Measurements from ENCODE around the gene HNRNPA1L2.
"Not testable (repeated sequence)": the region's sequence is repeated elsewhere in the genome, so short reads cannot be mapped to it uniquely, and the experiment has no call there.

HNRNPA1L2 gene

DNA sequence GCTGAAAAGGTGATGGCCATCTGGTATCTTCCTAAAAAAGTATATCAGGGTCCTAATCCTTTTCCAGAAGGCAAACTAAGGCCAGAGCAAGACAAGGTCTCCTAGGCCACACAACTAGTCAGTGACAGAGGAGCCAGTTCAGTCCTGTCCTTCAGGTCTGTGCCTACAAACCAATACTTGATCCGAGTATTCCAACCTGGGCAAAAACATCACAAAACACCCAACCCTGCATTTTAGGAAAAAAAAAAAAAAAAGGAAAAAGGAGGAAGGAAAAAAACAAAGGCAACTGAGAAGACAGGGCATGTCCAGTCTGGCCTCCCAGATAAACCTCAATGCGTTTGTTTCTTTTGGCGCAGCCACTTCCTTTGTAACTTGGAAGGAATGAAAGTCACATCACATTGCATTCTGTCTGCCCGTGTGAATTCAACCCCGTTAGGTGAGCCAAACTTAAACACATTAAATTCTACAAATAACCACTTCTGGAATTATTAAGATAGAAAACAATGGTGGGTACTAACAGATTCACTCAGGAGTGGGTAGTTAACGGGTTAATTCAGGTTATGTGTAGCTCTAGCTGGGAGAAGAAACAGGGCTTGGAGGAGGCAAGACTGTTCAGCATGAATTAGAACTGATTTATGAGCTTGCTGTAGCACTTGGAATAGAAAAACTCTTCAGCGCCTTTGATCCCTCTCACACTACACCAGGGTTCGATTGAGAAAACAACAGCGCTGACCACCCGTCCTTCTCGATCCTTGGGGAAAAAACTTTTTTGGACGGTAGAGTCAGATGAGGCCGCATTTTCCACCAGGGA lies 43.0 kb upstream of the HNRNPA1L2 start:
- Histone ChIP-seq H3K4me3 (replicated peaks; ENCODE audit: insufficient read depth, low read length) (peak overlapping the region; percentile 40), H3K27ac (replicated peaks) (no peak overlapping the region), H3K27me3 (ENCODE audit: insufficient read depth, poor library complexity, severe bottlenecking) (no peaks in the 10 kb centered on the region)
- no peak for DNase-seq (ENCODE audit: low read depth in 1 of 2, low spot score in 1 of 2)
- no peak for TF ChIP-seq POLR2AphosphoS5 (IDR thresholded peaks at IDR 0.05; ENCODE audit: low read depth)

DNA sequence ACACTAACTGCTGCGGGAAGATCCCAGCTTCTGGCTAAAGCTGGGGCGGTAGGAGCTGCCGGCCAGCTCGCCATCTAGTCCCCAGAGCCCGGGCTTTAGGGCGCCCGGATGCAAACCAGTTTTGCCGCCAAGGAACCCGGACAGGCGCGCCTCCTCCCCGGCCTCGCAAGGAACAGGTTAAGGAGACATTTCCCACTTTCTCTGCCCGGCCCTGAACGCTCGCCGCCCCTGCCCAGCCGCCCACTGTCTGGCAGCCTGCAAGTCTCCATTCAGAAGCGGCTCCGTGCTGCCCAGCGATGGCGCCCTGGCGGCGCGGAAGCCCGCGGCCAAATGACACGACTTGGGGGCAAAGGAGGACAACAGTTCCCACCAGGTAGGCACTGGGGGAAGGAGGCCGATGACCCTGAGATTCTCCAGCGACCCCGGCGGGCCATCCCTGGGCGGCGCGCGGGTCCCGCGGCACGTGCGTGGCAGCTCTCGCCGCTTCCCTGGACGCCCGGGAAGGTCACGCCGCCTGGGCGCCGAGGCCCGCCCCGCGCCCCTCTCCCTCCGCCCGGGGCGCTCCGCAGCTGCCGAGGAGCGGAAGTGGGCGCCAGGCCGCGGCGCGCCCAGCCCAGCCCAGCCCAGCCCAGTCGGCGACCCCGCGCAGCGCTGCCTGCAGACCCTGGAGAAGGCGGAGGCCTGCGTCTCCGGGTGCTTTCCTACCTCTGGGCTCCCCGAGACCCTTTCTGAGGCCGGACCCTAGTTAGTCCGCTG lies 42.2 kb upstream of the HNRNPA1L2 start:
- TF ChIP-seq, protein P1, sequence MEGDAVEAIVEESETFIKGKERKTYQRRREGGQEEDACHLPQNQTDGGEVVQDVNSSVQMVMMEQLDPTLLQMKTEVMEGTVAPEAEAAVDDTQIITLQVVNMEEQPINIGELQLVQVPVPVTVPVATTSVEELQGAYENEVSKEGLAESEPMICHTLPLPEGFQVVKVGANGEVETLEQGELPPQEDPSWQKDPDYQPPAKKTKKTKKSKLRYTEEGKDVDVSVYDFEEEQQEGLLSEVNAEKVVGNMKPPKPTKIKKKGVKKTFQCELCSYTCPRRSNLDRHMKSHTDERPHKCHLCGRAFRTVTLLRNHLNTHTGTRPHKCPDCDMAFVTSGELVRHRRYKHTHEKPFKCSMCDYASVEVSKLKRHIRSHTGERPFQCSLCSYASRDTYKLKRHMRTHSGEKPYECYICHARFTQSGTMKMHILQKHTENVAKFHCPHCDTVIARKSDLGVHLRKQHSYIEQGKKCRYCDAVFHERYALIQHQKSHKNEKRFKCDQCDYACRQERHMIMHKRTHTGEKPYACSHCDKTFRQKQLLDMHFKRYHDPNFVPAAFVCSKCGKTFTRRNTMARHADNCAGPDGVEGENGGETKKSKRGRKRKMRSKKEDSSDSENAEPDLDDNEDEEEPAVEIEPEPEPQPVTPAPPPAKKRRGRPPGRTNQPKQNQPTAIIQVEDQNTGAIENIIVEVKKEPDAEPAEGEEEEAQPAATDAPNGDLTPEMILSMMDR (IDR thresholded peaks at IDR 0.05; ENCODE audit: insufficient read depth, low read length) = no peak
- TF ChIP-seq SPI1 (IDR thresholded peaks at IDR 0.05; ENCODE audit: borderline replicate concordance, low read depth) = peak; percentile 7; the same call in 1 of the 2 replicates
- no peak for DNase-seq (ENCODE audit: low read depth in 1 of 2, low spot score in 1 of 2)
- Histone ChIP-seq H3K27me3 (ENCODE audit: insufficient read depth, poor library complexity, severe bottlenecking) (no peaks in the 10 kb centered on the region), H3K27ac (replicated peaks) (no peak overlapping the region), H3K4me3 (replicated peaks; ENCODE audit: insufficient read depth, low read length) (peak overlapping the region; percentile 40)

DNA sequence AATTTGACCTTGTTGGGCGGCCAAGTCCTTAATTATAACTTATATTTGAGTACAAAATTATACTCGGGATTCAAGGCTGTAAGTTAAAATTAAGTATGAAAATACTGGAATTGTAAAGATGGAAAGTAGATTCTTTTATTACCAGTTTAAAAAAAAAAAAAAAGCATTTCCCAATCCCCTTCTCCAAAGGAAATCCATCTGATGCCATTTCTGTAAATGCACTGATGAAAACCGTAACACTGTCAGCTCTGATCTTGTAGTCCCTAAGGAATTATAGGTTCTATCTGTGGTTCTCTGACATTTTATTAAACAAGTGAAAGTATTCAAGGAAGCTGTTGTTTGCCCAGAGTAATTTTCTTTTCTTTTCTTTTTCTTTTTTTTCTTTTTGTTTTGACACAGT lies 41.6 kb upstream of the HNRNPA1L2 start:
- DNase-seq (ENCODE audit: low read depth in 1 of 2, low spot score in 1 of 2) = no peak
- H3K4me3 ChIP-seq (replicated peaks; ENCODE audit: insufficient read depth, low read length) = no peak overlapping the region
- no peak overlapping the region for H3K27ac ChIP-seq (replicated peaks)
- no peak for TF ChIP-seq POLR2AphosphoS5 (IDR thresholded peaks at IDR 0.05; ENCODE audit: low read depth)
- TF ChIP-seq, protein P1 (IDR thresholded peaks at IDR 0.05; ENCODE audit: insufficient read depth, low read length) = no peak
- TF ChIP-seq SPI1 (IDR thresholded peaks at IDR 0.05; ENCODE audit: borderline replicate concordance, low read depth) = no peak
- TF ChIP-seq, protein P2, sequence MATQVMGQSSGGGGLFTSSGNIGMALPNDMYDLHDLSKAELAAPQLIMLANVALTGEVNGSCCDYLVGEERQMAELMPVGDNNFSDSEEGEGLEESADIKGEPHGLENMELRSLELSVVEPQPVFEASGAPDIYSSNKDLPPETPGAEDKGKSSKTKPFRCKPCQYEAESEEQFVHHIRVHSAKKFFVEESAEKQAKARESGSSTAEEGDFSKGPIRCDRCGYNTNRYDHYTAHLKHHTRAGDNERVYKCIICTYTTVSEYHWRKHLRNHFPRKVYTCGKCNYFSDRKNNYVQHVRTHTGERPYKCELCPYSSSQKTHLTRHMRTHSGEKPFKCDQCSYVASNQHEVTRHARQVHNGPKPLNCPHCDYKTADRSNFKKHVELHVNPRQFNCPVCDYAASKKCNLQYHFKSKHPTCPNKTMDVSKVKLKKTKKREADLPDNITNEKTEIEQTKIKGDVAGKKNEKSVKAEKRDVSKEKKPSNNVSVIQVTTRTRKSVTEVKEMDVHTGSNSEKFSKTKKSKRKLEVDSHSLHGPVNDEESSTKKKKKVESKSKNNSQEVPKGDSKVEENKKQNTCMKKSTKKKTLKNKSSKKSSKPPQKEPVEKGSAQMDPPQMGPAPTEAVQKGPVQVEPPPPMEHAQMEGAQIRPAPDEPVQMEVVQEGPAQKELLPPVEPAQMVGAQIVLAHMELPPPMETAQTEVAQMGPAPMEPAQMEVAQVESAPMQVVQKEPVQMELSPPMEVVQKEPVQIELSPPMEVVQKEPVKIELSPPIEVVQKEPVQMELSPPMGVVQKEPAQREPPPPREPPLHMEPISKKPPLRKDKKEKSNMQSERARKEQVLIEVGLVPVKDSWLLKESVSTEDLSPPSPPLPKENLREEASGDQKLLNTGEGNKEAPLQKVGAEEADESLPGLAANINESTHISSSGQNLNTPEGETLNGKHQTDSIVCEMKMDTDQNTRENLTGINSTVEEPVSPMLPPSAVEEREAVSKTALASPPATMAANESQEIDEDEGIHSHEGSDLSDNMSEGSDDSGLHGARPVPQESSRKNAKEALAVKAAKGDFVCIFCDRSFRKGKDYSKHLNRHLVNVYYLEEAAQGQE (IDR thresholded peaks at IDR 0.05; ENCODE audit: insufficient replicate concordance, low read depth) = no peak
- TF ChIP-seq GABPA (IDR thresholded peaks at IDR 0.05; ENCODE audit: low read depth) = no peak
- H3K27me3 ChIP-seq (ENCODE audit: insufficient read depth, poor library complexity, severe bottlenecking) = no peaks in the 10 kb centered on the region

DNA sequence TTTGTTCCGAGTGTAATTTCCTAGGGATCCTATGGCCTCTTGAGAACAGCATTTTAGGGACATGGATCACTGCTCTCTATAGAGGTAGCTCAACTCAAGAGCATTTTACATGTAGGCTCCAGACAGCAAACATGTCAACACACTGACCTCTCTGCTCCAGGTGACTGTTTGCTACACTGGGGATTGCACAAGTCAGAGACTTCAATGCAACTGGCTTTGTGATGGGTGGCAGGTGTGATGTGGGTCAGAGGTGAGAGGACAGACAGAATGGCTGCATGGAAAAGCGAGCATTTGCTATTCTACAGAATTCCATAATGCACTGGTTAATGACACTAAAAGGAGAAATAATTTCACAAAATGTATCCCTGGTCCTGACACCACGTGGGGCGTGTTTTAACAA lies 38.9 kb upstream of the HNRNPA1L2 start:
- H3K27ac ChIP-seq (replicated peaks); H3K4me3 ChIP-seq (replicated peaks; ENCODE audit: insufficient read depth, low read length); DNase-seq (ENCODE audit: low read depth in 1 of 2, low spot score in 1 of 2); H3K27me3 ChIP-seq (ENCODE audit: insufficient read depth, poor library complexity, severe bottlenecking): not testable (repeated sequence)

DNA sequence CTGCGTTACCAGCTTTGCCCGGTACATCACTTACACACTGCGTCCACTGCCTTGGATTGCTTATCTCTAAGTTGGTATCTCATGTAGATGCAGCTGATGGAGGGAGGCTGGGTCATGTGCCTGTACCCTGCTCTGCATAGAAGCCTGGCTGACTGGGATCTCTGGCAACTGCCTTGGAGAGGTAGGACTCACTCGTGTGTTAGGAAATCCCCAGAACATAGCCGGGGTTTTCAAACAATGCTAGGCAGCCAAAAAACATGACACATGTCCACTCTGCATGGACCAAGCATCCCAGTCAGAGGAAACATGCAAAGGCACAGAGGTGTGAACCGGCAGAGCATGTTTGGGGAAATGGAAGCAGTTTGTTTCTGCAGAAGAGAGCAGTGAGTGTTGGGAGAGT lies 36.1 kb upstream of the HNRNPA1L2 start:
- not testable (repeated sequence) for H3K27ac ChIP-seq (replicated peaks); H3K4me3 ChIP-seq (replicated peaks; ENCODE audit: insufficient read depth, low read length); DNase-seq (ENCODE audit: low read depth in 1 of 2, low spot score in 1 of 2); H3K27me3 ChIP-seq (ENCODE audit: insufficient read depth, poor library complexity, severe bottlenecking)

DNA sequence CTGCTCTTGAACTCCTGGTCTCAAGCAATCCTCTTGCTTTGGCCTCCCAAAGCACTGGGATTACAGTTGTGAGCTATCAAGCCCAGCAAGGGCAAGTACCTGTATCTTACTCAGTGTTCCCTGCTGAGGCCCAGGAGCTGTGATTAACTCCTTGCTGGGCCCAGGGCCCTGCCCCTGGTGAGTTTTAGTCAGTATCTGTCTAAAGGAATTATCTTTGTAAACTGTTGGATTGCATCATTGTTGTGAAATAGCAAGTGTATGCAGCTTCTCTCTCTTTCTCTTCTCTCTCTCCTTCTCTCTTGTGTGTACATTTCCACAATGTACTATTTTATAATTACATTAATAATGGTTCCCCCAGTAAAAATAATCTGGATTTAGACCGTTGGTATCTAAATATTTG lies 35.4 kb upstream of the HNRNPA1L2 start:
- not testable (repeated sequence) for H3K4me3 ChIP-seq (replicated peaks; ENCODE audit: insufficient read depth, low read length); H3K27me3 ChIP-seq (ENCODE audit: insufficient read depth, poor library complexity, severe bottlenecking)
- DNase-seq (ENCODE audit: low read depth in 1 of 2, low spot score in 1 of 2) = peak in 1 of 2 experiments; percentile 56
- peak overlapping the region; percentile 33 for H3K27ac ChIP-seq (replicated peaks)

DNA sequence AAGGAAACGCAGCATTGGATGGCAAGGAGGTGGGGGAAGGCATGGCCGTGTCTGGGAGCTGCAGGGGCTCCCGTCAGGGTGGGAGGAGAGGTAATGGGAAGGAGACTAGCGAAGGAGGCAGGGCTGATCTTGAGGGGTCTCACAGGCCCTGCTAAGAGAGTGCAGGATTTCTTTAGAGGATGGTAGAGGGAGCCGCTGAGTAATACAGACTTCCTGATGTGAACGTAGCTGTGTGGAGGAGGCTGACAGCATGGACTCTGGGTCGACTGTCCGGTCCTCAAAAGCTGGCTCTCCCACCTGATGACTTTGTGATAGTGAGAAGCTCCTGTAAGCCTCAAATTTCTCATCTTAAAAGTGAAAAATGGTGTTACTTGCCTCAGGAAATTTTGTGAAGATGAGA lies 34.0 kb upstream of the HNRNPA1L2 start:
- H3K4me3 ChIP-seq (replicated peaks; ENCODE audit: insufficient read depth, low read length); DNase-seq (ENCODE audit: low read depth in 1 of 2, low spot score in 1 of 2); H3K27me3 ChIP-seq (ENCODE audit: insufficient read depth, poor library complexity, severe bottlenecking): not testable (repeated sequence)
- peak overlapping the region; percentile 33; the same call in 1 of the 2 replicates for H3K27ac ChIP-seq (replicated peaks)
